ENCODE results near the gene EML5. TPM values are rescaled to one million over a fixed set of nuclear protein-coding genes. Genes with fewer than 3 reads are reported as not detected.

EML5 gene
- total RNA-seq, 1 donor from 2014 or later: 0.36 TPM

DNA sequence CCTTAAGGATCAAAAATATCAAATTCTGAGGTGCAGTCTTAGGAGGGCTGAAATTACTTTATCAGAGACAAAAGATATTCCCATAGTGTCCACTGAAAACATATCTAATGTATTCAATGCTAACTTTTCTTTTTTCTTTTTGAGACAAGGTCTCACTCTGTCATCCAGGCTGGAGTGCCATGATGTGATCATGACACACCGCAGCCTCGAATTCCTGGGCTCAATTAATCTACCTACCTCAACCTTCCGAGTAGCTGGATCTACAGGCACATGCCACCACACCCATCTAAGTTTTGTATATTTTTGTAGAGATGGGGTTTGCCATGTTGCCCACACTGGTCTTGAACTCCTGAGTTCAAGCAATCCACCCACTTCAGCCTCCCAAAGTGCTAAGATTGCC is 161.7 kb downstream of the EML5 start:
- intact Hi-C loops (cut with micrococcal nuclease): no loop called here
- TF ChIP-seq, protein P1, sequence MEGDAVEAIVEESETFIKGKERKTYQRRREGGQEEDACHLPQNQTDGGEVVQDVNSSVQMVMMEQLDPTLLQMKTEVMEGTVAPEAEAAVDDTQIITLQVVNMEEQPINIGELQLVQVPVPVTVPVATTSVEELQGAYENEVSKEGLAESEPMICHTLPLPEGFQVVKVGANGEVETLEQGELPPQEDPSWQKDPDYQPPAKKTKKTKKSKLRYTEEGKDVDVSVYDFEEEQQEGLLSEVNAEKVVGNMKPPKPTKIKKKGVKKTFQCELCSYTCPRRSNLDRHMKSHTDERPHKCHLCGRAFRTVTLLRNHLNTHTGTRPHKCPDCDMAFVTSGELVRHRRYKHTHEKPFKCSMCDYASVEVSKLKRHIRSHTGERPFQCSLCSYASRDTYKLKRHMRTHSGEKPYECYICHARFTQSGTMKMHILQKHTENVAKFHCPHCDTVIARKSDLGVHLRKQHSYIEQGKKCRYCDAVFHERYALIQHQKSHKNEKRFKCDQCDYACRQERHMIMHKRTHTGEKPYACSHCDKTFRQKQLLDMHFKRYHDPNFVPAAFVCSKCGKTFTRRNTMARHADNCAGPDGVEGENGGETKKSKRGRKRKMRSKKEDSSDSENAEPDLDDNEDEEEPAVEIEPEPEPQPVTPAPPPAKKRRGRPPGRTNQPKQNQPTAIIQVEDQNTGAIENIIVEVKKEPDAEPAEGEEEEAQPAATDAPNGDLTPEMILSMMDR (IDR thresholded peaks at IDR 0.05; ENCODE audit: borderline replicate concordance): no peak
- DNase-seq: no peak
- H3K4me3 ChIP-seq: no peak overlapping the region
- H3K36me3 ChIP-seq: no peaks in the 10 kb centered on the region
- no peaks in the 10 kb centered on the region for H3K9me3 ChIP-seq (replicated peaks)
- no peak overlapping the region for H3K27ac ChIP-seq (replicated peaks)
- H3K27me3 ChIP-seq (ENCODE audit: low read depth): no peaks in the 10 kb centered on the region
- H3K4me1 ChIP-seq: no peaks in the 10 kb centered on the region

DNA sequence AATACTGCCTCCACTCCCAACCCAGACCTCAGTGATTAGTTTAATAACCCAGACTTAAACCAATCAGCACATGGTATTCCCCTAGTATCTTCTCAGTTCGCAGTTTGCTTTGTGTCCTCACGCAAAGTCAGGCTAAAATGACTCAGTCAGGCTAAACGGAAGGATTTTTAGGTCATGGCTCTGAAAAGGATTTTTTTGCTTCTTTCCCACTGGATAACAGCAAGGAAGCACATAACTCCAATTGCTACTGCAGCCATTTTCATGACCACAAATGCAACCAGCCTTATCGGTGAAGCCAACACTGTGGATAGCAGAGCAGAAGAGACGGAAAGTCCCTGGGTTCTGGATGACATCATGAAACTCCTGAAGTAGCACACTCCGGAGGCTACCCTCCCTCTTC is 162.2 kb downstream of the EML5 start:
- intact Hi-C loops (cut with micrococcal nuclease): no loop called here

DNA sequence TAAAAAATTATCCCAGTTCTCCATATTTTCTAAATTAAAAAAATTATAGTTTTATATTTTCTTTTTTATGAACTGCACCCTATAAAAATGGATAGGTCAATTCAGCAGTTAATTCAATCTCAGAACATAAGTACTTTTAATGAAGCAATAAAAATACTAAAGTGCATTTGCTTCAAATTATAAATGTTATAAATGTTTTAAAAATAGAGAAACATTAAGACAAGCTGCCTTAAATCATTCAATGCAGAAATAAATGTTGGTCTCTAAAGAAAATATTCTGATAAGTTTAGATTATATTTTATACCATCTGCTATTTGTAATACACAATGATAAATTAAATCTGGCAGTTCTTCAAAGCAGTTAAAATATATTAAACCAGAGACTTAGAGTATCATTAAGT is 164.3 kb downstream of the EML5 start:
- no peaks in the 10 kb centered on the region for H3K4me1 ChIP-seq
- TF ChIP-seq, protein P1 (IDR thresholded peaks at IDR 0.05; ENCODE audit: borderline replicate concordance): no peak
- H3K36me3 ChIP-seq: no peaks in the 10 kb centered on the region
- no peak overlapping the region for H3K4me3 ChIP-seq
- intact Hi-C loops (cut with micrococcal nuclease): no loop called here
- H3K9me3 ChIP-seq (replicated peaks): no peaks in the 10 kb centered on the region
- no peaks in the 10 kb centered on the region for H3K27me3 ChIP-seq (ENCODE audit: low read depth)
- DNase-seq: no peak
- no peak overlapping the region for H3K27ac ChIP-seq (replicated peaks)

More for the DNA sequence above, 162.2 kb downstream of the EML5 start:
- TF ChIP-seq, protein P1 (IDR thresholded peaks at IDR 0.05; ENCODE audit: borderline replicate concordance): no peak
- DNase-seq: no peak
- H3K4me3 ChIP-seq: no peak overlapping the region
- no peaks in the 10 kb centered on the region for H3K27me3 ChIP-seq (ENCODE audit: low read depth)
- H3K4me1 ChIP-seq: no peaks in the 10 kb centered on the region
- no peak overlapping the region for H3K27ac ChIP-seq (replicated peaks)
- no peaks in the 10 kb centered on the region for H3K9me3 ChIP-seq (replicated peaks)
- no peaks in the 10 kb centered on the region for H3K36me3 ChIP-seq

DNA sequence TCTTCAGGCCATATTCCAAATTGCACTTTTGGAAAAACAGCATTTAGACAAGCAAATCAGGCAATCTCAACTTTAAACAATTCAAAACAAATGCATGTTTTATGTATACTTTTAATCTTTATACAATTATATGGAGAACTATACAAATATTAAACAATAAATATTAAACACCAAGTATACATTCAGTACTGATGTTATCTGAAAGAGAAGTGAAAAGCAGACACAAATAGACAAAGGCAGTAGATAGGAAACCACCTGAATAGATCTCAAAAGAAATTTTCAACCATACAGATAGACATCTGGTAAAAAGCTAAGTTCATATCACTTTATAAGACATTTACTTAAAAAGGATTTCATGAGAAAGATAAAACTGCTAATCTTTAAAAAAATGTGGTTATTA is 164.7 kb downstream of the EML5 start:
- Histone ChIP-seq H3K9me3 (replicated peaks) (no peaks in the 10 kb centered on the region), H3K4me1 (no peaks in the 10 kb centered on the region), H3K4me3 (no peak overlapping the region), H3K27ac (replicated peaks) (no peak overlapping the region), H3K36me3 (no peaks in the 10 kb centered on the region), H3K27me3 (ENCODE audit: low read depth) (no peaks in the 10 kb centered on the region)
- intact Hi-C loops (cut with micrococcal nuclease): no loop called here
- TF ChIP-seq, protein P1 (IDR thresholded peaks at IDR 0.05; ENCODE audit: borderline replicate concordance): no peak
- no peak for DNase-seq

DNA sequence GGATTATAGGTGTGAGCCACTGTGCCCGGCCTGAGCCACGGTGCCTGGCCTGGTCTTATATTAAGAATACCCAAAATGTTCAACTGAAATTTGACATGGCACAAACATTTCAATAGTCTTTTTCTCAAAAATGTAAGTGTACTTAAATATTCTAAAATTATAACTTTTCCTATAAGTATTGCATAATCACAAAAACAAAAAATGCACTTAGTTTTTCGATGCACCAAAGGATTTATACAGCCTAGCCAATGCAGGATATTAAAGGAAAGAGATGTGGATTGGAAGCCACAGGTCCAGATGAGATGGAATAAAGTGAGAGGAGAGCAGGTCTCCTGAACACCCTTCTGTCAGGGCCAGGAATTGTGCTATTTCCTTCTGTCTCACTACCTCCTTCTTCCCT is 167.1 kb downstream of the EML5 start:
- H3K4me3 ChIP-seq: no peak overlapping the region
- no peak overlapping the region for H3K27ac ChIP-seq (replicated peaks)
- no peaks in the 10 kb centered on the region for H3K27me3 ChIP-seq (ENCODE audit: low read depth)
- H3K36me3 ChIP-seq: no peaks in the 10 kb centered on the region
- TF ChIP-seq, protein P1 (IDR thresholded peaks at IDR 0.05; ENCODE audit: borderline replicate concordance): no peak
- intact Hi-C loops (cut with micrococcal nuclease): no loop called here
- no peak for DNase-seq
- no peaks in the 10 kb centered on the region for H3K9me3 ChIP-seq (replicated peaks)
- no peaks in the 10 kb centered on the region for H3K4me1 ChIP-seq

DNA sequence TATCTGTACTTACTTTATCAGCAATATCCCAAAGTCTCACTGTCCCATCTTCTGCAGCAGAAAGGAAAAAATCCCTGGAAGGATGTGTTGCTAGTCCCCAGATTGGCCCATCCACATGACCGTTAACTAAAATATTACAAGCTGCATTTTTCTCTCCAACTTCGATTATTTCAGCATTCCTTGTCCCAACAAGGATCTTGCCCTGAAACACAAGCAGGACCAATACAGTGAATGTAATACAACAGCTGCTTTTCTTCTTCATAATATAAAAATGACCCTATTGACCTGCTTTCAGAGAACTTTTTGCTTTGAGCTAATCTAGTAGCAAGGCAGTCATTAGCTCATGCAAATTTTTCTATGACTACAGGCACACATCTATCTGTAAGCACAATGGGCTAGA is 171.7 kb downstream of the EML5 start:
- Histone ChIP-seq H3K4me1 (no peaks in the 10 kb centered on the region), H3K9me3 (replicated peaks) (no peaks in the 10 kb centered on the region), H3K4me3 (no peak overlapping the region), H3K36me3 (no peaks in the 10 kb centered on the region), H3K27me3 (ENCODE audit: low read depth) (no peaks in the 10 kb centered on the region), H3K27ac (replicated peaks) (no peak overlapping the region)
- intact Hi-C loops (cut with micrococcal nuclease): no loop called here
- DNase-seq: no peak
- TF ChIP-seq, protein P1 (IDR thresholded peaks at IDR 0.05; ENCODE audit: borderline replicate concordance): no peak
